ENCODE data around the gene CDK5. TPM values are rescaled to one million over a fixed set of nuclear protein-coding genes. Genes with fewer than 3 reads are reported as not detected.
A peak's percentile ranks its signal among the peaks of the same experiment; 100 is the strongest.

The CDK5 gene
- total and polyA plus RNA-seq, 9 of the 15 experiments (the other 6 are each of a cell fraction or from before 2014, with no cell fraction given): 3.2 to 38.0 (median 27.5) TPM

GRCh38 chr7:151087245-151088018, 29.7 kb upstream of the CDK5 start (continued):
- no peak for TF ChIP-seq E4F1 (CRISPR knock-in tag; IDR thresholded peaks at IDR 0.05; ENCODE audit: borderline replicate concordance)
- no peak for TF ChIP-seq KLF10 (CRISPR knock-in tag; IDR thresholded peaks at IDR 0.05)
- TF ChIP-seq FOSL1 (tag; conservative IDR thresholded peaks at IDR 0.05): no peak
- TF ChIP-seq STAT6 (CRISPR knock-in tag; IDR thresholded peaks at IDR 0.05): peak; percentile 84; the same call in 1 of the 2 replicates
- TF ChIP-seq DLX4 (CRISPR knock-in tag; IDR thresholded peaks at IDR 0.05): no peak
- no peak for TF ChIP-seq CREB5 (CRISPR knock-in tag; IDR thresholded peaks at IDR 0.05)
- TF ChIP-seq SLC30A9 (CRISPR knock-in tag; IDR thresholded peaks at IDR 0.05): no peak
- 0 out of 4 replicates have a peak, but pooled peaks of 1 of the 2 experiments have one; percentile 32 for TF ChIP-seq BCLAF1 (IDR thresholded peaks at IDR 0.05; ENCODE audit: borderline replicate concordance in 1 of 2, control insufficient read depth in 1 of 2, low read depth in 2 of 2, low read length in 1 of 2)
- no peak for TF ChIP-seq ETV5 (CRISPR knock-in tag; IDR thresholded peaks at IDR 0.05; ENCODE audit: low read depth)
- no peak for TF ChIP-seq EP400 (IDR thresholded peaks at IDR 0.05)
- peak; percentile 11 for TF ChIP-seq TBP (optimal IDR thresholded peaks at IDR 0.05; ENCODE audit: low read depth, low read length)
- TF ChIP-seq CLOCK (CRISPR knock-in tag; IDR thresholded peaks at IDR 0.05; ENCODE audit: borderline replicate concordance): no peak

Data from K562 (cell line).